ENCODE data around the gene PAK4. TPM values are rescaled to one million over a fixed set of nuclear protein-coding genes. Genes with fewer than 3 reads are reported as not detected.

Gene PAK4
- total and polyA plus RNA-seq, 2 experiments from 2014 or later: 20.3 to 39.6 TPM

DNA sequence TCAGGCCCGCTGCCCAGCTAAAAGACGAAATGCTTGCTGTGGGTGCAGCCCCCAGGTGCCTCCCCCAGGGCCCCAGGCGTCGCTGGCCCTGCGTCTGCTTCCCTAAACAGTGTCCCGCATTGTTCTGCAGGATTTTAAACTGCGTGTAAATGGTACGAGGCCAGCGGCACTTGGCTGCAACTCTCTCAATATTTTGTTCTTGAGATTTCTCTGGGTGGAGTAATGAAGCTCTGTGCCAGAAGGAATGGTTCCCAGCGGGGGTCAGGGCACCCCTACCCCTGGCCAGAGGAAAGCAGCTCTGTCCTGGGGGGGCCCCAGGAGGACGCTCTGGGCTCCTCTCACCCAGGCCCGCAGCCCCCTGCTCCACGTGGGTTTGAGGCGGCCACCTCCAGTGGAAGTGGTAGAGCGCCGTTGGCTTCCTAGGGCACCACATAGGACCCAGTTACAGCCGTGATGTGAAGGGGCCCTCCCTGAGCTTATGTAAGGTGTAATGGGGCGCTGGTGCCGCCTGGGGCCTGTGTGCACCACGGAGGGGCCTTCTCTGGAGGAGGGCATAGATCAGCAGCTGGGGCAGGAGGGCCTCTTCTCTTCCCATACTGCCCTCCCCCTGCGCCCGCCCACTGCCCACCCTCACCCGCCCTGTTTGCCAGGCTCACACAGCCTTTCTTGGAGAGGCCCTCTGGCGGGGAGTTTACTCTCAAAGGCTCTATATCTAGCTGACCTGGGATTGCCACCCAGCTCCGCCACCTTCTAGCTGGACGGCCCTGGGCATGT, 19.8 kb downstream of the PAK4 start:
- H2AFZ ChIP-seq: no peak overlapping the region
- peaks cover 22% of the 10 kb centered on the region for H4K20me1 ChIP-seq (ENCODE audit: insufficient read depth, poor library complexity, severe bottlenecking)
- TF ChIP-seq EZH2 (IDR thresholded peaks at IDR 0.05; ENCODE audit: borderline replicate concordance) (no peak), EZH2phosphoT487 (IDR thresholded peaks at IDR 0.05; ENCODE audit: low read depth, severe bottlenecking, unreplicated experiment) (no peak)
- TF ChIP-seq, protein P1, sequence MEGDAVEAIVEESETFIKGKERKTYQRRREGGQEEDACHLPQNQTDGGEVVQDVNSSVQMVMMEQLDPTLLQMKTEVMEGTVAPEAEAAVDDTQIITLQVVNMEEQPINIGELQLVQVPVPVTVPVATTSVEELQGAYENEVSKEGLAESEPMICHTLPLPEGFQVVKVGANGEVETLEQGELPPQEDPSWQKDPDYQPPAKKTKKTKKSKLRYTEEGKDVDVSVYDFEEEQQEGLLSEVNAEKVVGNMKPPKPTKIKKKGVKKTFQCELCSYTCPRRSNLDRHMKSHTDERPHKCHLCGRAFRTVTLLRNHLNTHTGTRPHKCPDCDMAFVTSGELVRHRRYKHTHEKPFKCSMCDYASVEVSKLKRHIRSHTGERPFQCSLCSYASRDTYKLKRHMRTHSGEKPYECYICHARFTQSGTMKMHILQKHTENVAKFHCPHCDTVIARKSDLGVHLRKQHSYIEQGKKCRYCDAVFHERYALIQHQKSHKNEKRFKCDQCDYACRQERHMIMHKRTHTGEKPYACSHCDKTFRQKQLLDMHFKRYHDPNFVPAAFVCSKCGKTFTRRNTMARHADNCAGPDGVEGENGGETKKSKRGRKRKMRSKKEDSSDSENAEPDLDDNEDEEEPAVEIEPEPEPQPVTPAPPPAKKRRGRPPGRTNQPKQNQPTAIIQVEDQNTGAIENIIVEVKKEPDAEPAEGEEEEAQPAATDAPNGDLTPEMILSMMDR (IDR thresholded peaks at IDR 0.05; ENCODE audit: poor library complexity): no peak
- peaks cover 93% of the 10 kb centered on the region for H3K79me2 ChIP-seq
- no peak overlapping the region for H3K4me3 ChIP-seq
- H3K27me3 ChIP-seq: no peaks in the 10 kb centered on the region
- H3K4me1 ChIP-seq (ENCODE audit: insufficient read depth): peaks cover 40% of the 10 kb centered on the region
- peak overlapping the region; percentile 92 for H3K27ac ChIP-seq
- no peaks in the 10 kb centered on the region for H3K36me3 ChIP-seq (replicated peaks; ENCODE audit: insufficient read depth, low read depth)
- no peaks in the 10 kb centered on the region for H3K9me2 ChIP-seq (replicated peaks; ENCODE audit: insufficient read depth)
- H3K9me3 ChIP-seq (ENCODE audit: low read depth): no peaks in the 10 kb centered on the region
- DNase-seq (ENCODE audit: low spot score): peak; percentile 71
- 54% methylated on average over 20 of the region's 26 CpGs for WGBS (ENCODE audit: low lambda C conversion rate, missing lambda C conversion rate)
- H3K4me2 ChIP-seq: peak overlapping the region; percentile 73

DNA sequence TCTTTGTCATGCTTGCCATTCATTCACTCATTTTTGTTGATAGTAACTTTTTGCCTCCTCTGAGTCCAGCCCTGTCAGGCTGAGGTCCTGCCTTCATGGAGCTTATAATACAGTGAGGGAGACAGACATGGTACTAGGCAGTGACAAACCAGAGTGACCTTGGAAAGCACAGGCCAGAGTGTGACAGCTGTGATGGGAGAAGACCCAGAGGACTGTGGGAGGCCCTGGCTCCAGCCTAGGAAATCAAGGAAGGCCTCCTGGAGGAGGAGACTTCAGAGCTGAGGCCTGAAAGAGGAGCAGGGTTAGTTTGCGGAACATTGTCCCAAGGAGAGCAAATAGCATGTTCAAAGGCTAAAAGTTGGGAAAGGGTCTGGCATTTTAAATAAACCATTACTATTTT, 20.5 kb downstream of the PAK4 start:
- Histone ChIP-seq H3K9me3 (ENCODE audit: low read depth) (no peaks in the 10 kb centered on the region), H3K4me3 (no peak overlapping the region), H4K20me1 (ENCODE audit: insufficient read depth, poor library complexity, severe bottlenecking) (peaks cover 15% of the 10 kb centered on the region), H3K79me2 (peaks cover 93% of the 10 kb centered on the region), H3K4me1 (ENCODE audit: insufficient read depth) (peaks cover 33% of the 10 kb centered on the region), H3K4me2 (peak overlapping the region; percentile 73), H2AFZ (no peak overlapping the region), H3K9me2 (replicated peaks; ENCODE audit: insufficient read depth) (no peaks in the 10 kb centered on the region), H3K27ac (peak overlapping the region; percentile 92), H3K36me3 (replicated peaks; ENCODE audit: insufficient read depth, low read depth) (no peaks in the 10 kb centered on the region), H3K27me3 (no peaks in the 10 kb centered on the region)
- DNase-seq (ENCODE audit: low spot score): no peak
- TF ChIP-seq EZH2phosphoT487 (IDR thresholded peaks at IDR 0.05; ENCODE audit: low read depth, severe bottlenecking, unreplicated experiment) (no peak), EZH2 (IDR thresholded peaks at IDR 0.05; ENCODE audit: borderline replicate concordance) (no peak)
- TF ChIP-seq, protein P1 (IDR thresholded peaks at IDR 0.05; ENCODE audit: poor library complexity): no peak
- 100% methylated on average over 1 of the region's 1 CpG for whole genome bisulfite sequencing (ENCODE audit: low lambda C conversion rate, missing lambda C conversion rate)

DNA sequence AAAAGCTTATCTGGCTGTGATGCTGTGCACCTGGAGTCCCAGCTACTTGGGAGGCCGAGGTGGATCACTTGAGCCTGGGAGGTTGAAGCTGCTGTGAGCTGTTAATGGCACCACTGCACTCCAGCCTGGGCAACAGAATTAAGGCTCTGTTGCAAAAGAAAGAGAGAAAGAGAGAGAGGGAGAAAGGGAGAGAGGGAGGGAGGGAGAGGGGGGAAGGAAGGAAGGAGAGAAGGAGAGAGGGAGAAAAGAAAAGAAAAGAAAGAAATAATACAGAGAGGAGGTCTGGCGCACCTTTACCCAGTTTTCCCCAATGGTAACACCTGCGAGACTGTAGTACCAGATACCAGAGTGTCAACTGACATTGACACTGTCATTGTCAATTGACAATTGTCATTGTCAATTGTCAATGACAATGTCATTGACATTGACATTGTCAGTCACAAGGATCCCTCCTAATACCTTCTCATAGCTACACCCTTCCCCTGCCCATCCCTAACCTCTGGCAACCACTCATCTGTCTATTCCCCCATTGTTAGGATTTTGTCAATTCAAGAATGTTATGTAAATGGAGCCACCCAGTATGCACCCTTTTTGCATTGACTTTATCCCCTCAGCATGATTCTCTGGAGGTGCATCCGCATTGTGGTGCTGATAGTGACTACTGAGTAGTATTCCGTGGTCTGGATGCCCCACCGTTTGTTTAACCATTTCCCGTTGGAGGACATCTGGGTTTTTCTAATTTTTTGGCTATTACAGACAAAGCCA, 21.3 kb downstream of the PAK4 start:
- Histone ChIP-seq H3K4me3 (no peak overlapping the region), H3K9me2 (replicated peaks; ENCODE audit: insufficient read depth) (no peaks in the 10 kb centered on the region), H3K27me3 (no peaks in the 10 kb centered on the region), H3K27ac (peak overlapping the region; percentile 92), H3K4me1 (ENCODE audit: insufficient read depth) (peaks cover 33% of the 10 kb centered on the region), H3K79me2 (peaks cover 93% of the 10 kb centered on the region), H4K20me1 (ENCODE audit: insufficient read depth, poor library complexity, severe bottlenecking) (peaks cover 20% of the 10 kb centered on the region), H3K4me2 (no peak overlapping the region), H3K36me3 (replicated peaks; ENCODE audit: insufficient read depth, low read depth) (no peaks in the 10 kb centered on the region), H3K9me3 (ENCODE audit: low read depth) (no peaks in the 10 kb centered on the region), H2AFZ (no peak overlapping the region)
- DNase-seq (ENCODE audit: low spot score): no peak
- TF ChIP-seq, protein P1 (IDR thresholded peaks at IDR 0.05; ENCODE audit: poor library complexity): no peak
- TF ChIP-seq EZH2phosphoT487 (IDR thresholded peaks at IDR 0.05; ENCODE audit: low read depth, severe bottlenecking, unreplicated experiment) (no peak), EZH2 (IDR thresholded peaks at IDR 0.05; ENCODE audit: borderline replicate concordance) (no peak)
- 76% methylated on average over 7 of the region's 7 CpGs for WGBS (ENCODE audit: low lambda C conversion rate, missing lambda C conversion rate)
